Renal pelvis (tissue), 4 donors: ENCODE results near the gene TSPEAR. TPM values are rescaled to one million over a fixed set of nuclear protein-coding genes. Genes with fewer than 3 reads are reported as not detected.
A peak's percentile ranks its signal among the peaks of the same experiment; 100 is the strongest.
"Not testable (repeated sequence)": the region's sequence is repeated elsewhere in the genome, so short reads cannot be mapped to it uniquely, and the experiment has no call there.

Source experiments
- DNase-seq: peaks from one replicate; pipeline ENCODE4 v3.0.0-alpha.2; 2013
- polyA plus RNA-seq, 3 donors: library from polyadenylated mRNA; unstranded; fragments of 120-200 nt; gene quantifications; one replicate each; pipeline ENCODE4 v1.2.1, GENCODE V29; 2013; ENCODE audit not compliant: insufficient read length in 3 of 3

Gene TSPEAR
- polyA plus RNA-seq, 3 donors = 0.95 to 1.1 (median 1.0) TPM

DNA sequence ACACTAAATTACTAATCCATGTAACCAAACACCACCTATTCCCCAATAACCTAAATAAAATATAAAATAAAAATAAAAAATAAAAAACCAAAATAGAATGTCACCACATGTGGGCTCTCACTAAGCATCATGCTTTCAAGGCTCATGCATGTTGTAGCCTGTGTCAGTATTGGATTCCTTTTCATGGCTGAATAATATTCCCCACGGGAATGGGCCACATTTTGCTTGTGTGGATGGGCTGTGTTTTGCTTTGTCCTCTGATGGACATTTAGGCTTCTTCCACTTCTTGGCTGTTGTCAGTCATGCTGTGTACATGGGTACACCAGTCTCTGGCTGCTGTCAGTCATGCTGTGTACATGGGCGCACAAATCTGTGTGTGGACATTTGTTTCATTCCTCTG lies 122.3 kb downstream of the TSPEAR start:
- DNase-seq = no peak

DNA sequence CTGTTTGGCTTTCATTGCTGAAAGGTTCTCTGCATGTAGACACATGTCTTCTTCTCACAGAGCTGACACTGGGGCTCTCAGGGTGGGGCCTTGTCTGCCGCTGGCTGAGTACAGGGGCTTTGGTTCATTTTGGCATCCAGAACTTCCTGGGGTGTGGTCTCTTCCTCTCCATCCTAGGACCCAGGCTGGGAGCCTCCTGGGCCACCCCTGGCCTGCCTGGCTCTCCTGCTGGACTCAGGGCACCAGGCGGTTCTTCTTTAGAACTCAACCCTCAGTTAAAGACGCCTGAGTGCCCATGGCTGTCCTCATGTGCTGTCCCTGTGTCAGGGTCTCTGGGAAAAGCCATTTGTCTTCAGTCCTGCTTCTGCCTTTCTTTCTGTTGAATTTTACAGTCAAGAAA lies 125.5 kb downstream of the TSPEAR start:
- DNase-seq = no peak

DNA sequence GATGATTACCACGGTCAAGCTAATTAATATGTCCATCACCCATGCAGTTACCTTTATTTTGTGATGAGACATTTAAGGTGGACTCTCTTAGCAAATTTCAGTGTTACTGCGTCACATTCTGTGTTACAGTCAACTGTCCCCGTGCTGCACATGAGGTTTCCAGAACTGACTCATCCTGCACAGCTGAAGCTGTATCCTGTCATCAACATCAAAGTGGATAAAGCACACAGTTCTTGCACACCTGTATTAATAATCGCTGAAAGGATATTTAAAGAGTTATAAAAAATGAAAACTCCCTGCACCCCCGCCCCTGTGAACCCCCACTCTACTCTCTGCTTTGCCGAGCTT lies 127.6 kb downstream of the TSPEAR start:
- no peak for DNase-seq

DNA sequence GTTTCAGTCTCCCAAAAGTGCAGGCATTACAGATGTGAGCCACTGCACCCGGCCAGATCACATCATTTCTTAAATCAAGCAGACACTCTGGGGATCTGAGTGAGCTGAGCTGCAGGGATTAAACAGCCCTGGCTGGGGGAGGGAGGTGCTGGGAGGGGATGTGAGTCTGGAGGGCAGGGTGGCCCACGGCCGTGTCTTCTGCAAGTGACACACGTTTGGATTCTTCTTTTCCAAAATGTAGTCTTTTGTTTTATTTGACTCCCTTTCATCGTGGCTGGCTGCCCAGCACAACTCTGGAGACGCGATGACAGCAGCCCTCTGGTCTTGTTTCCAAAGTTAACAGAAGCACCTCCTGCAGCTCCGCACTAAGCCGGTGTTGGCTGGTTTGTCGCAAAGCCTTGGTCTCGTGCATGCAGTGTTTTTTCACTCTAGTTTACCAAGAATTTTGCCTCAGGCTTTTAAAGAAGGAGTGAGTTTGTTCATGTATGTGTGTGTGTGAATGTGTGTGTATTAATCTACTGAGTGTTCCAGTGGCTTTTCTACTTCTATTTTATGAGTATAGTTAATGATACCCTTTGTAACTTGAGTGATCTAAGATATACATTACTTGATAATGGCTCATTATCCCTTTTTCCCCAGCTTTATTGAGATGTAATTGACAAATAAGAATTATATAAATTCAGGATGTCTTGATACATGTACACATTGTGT lies 128.1 kb downstream of the TSPEAR start:
- DNase-seq = peak; percentile 39

DNA sequence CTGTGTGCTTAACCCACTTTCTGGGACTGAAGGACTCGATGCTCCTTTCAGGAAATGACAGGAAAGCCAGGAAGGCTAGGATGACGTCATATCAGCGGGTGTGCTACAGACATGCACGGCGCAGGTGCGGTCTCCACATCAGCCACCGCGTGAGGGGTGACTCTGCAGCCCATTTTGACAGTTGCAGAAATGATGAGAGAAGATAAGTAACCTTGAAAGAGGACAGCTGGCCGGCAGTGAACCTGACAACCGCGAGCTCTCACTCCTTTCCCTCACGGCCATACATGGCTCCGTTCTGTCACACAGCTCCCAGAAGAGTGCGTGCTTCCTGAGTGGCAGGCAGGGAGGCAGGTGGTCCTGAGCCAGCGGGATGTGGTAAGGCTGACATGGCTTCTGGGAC lies 129.3 kb downstream of the TSPEAR start:
- DNase-seq = no peak

DNA sequence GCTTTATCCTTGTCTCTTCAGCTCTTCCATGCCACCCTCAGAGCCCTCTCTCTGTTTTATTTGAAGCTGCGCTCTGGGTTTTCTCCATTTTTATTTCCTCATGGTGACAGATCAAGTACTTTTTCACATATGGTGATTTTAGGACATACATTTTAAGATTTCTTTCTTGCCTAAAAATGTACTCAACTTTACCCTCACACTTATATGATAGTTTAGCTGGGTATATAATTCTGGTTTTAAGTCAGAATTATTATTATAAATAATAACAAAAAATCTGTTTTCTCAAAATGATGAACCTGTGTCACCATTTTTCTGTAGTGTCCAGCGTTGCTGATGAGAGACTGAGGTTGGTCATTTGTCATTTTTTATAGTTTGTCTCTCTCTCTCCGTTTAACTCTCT lies 130.2 kb downstream of the TSPEAR start:
- DNase-seq = no peak

DNA sequence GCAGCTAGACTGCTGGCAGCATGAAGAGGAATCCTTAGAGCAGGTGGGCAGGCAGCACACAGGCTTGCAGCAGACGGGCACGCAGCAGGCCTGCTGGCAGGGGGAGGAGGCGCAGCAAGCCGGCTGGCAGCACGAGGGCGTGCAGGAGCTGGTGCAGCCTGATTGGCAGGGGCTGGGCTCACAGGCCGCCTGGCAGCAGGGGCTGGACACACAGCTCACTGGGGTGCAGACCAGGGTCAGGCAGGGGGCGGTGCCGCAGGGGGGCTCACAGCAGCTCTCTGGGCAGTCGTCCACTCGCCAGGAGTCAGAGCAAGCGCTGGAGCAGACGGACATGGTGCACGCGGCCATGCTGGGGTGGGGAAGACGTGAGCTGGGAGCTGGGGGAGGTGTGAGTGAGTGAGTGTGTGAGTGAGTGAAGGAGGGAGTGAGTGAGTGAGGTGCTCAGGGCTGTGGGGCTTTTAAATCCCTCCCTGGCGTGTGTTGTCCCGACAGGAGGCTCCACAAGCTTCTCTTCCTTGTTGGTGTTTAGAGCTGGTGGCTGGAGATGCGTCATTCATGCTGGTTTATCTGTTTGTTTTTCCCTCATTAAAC lies 131.0 kb downstream of the TSPEAR start, which contains the start of gene KRTAP10-5:
TSS of gene KRTAP10-5 (minus strand) at position 374 of the 591 bp plus-strand sequence. CDS start at position 348, 26 bp downstream.
- not testable (repeated sequence) for DNase-seq

DNA sequence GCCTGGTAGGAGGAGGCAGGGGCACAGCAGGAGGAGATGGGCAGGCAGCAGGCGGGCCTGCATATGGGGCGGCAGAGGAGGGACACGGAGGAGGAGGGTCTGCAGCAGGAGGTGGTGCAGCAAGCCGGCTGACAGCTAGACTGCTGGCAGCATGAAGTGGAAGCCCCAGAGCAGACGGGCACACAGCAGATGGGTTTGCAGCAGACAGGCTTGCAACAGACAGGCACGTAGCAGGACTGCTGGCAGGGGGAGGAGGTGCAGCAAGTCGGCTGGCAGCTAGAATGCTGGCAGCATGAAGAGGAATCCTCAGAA lies 131.6 kb downstream of the TSPEAR start:
- no peak for DNase-seq

DNA sequence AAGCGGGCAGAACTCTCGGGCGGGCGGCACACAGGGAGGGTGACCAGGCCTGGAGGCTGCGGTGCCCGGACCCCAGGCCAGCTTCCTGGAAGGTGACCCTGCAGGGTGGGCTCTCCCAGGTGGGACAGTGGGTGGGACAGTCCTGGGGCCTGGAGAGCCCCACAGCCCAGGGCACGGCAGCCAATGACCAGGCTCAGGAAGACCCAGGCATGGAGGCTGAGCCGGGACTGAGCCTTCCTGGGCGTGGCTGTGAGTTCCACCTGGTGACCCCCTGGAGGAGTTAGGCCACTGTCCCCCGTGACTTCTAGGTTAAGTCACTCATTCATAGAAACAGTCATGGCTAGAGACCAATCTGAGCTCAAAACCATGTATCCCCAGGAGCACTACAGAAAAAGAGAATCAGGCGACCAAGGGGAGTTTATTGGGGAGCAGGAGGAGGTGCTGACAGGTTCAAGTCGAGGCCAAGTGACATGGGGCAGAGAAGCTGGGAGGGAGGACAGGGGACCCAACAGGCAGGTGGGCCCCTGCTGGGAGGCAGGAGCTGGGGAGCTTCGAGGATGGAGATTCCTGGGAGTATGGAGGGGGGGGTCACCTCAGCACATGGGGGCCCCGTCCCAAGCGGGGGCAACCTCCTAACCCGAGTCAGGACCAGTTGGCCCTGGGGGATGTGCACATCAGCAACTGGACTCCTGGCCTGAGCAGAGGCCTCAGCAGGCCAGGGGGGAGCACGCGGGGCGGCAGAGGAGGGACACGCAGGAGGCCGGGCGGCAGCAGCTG lies 132.1 kb downstream of the TSPEAR start:
- no peak for DNase-seq

DNA sequence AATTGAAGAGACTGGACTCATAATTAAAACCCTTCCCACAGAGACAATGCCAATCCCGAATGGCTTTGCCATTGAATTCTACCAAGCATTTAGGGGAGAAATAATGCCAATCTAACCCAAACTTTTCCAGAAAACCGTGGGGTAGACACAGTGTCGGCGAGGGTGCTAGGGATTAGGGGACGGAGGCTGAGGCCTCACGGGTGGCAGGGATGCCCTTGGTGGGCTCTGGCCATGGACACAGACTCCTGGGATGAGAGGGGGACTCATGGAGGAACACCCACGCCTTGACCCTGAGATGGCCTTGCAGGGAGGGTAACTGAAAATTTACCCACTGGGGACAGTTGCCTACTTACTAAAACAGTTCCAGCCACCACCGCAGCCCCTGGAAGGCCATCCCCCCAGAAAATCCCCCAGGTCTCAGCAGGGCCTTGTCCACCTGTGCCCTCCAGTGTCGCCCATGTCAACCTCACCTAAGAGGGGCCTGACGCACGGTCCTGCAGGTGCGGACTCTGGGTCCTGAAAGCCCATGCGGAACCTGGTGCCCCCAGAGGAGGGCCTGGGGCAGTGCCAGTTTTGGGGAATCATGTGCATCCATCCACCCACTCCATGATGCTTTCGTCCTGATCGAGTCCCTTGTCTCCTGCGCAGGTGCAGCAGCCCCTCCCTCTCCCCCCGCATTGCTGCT lies 132.9 kb downstream of the TSPEAR start:
- no peak for DNase-seq

DNA sequence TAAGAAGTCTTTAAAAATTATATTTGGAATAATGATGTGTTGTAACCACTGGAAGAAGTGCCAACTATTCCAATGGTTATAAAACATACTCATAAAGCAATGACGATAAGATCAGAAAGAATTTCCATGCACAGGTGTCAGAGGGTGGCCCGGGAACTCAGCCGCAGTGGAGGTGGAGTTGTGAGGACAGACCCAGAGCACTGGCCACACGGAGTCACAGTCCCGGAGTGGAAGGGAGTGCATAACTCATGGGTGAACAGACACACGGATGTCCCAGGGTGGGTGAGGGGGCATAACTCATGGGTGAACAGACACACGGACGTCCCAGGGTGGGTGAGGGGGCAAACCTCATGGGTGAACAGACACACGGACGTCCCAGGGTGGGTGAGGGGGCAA lies 135.3 kb downstream of the TSPEAR start:
- DNase-seq = no peak

DNA sequence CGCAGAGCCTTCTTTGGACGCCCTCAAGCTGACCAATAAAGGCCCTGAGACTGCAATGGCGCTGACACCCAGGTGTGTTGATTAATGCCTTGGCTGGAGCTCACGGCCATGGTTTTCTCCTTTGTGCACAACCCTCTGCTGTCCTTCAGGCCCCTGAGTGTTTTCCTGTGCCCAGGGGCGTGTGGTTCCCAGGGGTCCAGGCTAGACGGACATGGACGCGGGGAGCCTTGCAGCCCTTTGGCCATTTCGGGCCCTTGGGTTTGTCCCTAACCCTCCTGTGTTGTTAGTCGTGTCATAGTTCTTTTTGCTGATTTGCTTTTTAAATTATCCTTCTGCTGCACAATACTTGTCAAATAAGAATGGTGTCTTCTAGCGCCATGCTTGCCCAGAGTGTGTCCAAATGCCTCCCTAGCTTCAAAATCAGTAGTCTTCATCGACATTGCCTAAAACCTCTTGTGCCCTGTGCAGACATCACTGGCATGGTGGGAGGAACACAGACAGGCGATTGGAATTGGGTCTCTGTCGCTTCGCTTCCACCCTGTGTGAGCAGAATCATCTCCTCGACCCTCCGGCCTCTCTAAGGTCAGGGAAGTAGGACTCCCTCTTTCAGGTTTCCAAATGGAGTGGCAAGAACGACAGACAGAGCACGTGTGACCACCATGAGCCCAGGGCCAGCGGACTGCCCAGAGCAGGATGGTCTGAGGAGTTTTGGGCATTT lies 135.9 kb downstream of the TSPEAR start:
- no peak for DNase-seq

DNA sequence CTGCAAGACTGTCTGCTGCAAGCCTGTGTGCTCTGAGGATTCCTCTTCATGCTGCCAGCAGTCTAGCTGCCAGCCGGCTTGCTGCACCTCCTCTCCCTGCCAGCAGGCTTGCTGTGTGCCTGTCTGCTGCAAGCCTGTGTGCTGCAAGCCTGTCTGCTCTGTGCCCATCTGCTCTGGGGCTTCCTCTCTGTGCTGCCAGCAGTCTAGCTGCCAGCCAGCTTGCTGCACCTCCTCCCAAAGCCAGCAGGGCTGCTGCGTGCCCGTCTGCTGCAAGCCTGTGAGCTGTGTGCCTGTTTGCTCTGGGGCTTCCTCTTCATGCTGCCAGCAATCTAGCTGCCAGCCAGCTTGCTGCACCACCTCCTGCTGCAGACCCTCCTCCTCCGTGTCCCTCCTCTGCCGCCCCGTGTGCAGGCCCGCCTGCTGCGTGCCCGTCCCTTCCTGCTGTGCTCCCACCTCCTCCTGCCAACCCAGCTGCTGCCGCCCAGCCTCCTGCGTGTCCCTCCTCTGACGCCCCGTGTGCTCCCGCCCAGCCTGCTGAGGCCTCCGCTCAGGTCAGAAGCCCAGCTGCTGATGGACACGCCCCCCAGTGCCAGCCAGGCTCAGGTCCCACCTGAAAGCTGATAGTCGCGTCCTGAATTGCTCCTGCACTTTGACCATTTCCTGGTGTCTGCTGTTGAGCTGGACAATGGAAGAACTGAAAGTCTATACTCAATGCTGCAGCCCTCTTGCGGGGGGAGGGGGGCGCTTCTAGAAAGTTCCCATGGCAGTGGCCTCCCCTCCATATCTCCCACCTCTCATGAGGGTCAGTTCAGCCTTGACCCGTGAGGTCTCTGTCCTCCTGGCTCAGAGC lies 136.7 kb downstream of the TSPEAR start:
- DNase-seq = no peak

DNA sequence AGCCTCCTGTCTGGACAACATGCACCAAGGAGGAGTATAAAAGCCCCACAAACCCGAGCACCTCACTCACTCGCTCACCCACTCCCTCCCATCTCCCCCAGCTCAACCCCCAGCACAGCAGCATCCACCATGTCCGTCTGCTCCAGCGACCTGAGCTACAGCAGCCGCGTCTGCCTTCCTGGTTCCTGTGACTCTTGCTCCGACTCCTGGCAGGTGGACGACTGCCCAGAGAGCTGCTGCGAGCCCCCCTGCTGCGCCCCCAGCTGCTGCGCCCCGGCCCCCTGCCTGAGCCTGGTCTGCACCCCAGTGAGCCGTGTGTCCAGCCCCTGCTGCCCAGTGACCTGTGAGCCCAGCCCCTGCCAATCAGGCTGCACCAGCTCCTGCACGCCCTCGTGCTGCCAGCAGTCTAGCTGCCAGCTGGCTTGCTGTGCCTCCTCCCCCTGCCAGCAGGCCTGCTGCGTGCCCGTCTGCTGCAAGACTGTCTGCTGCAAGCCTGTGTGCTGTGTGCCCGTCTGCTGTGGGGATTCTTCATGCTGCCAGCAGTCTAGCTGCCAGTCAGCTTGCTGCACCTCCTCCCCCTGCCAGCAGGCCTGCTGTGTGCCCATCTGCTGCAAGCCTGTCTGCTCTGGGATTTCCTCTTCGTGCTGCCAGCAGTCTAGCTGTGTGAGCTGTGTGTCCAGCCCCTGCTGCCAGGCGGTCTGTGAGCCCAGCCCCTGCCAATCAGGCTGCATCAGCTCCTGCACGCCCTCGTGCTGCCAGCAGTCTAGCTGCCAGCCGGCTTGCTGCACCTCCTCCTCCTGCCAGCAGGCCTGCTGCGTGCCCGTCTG lies 137.5 kb downstream of the TSPEAR start, which contains the start of gene KRTAP10-4:
TSS of gene KRTAP10-4 (plus strand) at position 100 of the 827 bp plus-strand sequence. CDS start at position 130, 30 bp downstream.
- not testable (repeated sequence) for DNase-seq

DNA sequence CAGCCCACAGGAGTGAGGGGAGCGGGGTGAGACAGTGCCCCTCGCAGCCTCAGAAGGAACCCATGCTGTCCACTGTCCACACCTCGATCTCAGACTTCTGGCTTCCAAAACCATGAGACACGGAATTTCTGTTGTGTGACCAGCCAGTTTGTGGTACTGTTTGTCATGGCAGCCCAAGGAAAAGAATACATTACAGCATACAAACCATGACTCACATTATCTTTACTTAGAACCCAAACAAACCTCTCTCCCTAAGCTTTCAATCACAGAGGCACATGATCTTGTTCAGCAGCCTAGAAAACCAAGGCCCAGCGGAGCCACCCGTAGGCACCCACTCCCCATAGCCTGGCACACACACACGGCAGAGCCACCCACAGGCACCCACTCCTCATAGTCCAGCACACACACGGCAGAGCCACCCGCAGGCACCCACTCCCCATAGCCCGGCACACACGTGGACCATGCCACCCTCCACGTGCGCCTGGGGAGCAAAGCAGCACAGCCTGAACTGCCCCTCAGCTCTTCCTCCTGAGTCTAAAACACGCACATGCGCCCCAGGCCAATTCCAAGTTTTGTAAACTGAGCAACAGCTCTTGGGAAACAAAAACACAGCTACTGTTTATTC lies 138.3 kb downstream of the TSPEAR start:
- DNase-seq = no peak

DNA sequence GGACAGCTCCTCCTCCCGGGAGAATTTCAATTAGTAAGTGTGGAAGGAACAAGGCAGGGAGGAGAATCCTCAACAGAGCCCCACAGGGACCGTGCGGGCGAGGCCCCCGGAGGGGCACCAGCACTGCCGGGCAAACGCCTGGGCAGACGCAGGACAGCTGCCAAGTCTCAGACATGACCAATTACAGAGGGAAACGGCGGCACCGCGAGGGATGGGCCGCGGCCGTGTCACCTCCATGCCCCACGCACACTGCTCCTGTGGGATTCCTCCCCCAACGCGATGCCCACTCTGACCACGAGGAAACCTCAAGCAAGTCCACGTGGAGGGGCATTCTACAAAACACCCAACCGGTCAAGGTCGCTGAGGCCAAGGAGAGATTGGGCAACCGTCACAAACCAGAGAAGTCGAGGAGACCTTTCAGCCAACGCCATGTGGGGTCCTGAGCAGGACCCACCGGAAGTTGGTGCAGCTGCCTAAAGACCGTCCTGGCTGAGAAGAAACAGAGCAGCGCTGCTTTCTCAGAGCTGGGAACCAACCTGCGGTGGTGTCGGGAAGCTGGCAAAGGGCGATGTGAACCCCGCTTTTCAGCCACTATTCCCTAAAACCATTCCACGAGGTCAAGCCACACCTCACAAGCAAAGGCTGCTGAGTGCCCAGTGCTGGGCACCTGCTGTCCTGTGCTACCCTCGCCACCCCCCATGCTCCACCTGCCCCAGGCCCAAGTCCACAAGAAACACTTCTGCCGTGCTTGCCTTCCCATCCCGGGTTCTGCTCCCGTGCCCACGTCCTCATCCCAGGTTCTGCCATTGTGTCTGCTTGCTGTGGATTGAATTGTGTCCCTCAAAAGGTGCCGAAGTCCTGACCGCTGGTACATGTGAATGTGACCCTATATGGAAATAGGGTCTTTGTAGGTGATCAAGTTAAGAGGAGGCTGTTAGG lies 139.3 kb downstream of the TSPEAR start:
- DNase-seq = no peak

DNA sequence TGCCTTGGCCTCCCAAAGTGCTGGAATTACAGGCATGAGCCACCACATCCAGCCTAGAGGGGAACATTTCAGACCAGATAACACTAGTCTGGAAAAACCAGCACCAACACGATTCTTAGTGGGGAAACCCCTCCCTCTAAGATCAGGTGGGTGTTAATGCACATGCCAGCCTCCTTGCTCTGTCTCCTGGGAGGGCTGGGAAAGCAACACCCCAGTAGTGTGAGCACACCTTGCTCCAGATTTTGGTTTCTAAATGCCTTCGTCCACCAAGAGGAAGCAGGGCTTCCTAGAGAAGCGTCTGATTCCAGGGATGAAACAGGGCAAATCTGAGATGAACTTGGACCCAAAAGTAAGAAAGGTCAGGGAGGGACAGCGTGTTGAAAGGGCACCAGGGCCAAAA lies 140.1 kb downstream of the TSPEAR start:
- DNase-seq = no peak

DNA sequence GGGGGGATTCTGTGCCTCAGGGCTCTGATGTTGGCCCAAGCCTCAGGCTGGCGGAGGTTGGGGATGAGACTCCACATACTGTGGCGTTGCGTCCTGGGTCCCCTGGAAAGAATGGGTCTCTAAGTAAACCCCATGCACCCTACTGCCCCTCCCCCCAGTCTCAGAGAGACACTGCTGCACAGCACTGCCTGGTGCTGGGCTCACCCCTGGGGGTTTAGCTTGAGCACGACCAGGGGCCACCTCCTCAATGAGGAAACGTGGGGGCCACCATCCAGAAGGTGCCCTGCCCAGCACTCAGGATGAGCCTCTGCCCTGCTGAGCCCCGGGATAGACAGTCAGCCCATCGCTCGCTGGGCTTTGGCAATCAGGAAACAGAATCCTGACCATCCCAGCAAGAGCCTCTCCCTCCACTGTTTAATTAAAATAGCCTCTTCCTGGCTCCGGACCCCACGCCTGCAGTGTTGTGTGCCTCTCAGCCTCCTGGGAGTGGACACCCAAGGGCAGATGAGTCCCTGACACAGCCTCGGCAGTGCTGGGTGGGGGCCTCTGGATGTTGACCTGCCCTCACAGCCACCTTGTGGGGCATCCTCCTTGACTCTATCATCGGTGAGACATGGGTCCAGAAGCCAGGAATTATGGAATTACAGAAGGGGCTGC lies 141.4 kb downstream of the TSPEAR start:
- no peak for DNase-seq
